ENCODE data around the gene DAND5.
A peak's percentile ranks its signal among the peaks of the same experiment; 100 is the strongest.

Gene DAND5

DNA sequence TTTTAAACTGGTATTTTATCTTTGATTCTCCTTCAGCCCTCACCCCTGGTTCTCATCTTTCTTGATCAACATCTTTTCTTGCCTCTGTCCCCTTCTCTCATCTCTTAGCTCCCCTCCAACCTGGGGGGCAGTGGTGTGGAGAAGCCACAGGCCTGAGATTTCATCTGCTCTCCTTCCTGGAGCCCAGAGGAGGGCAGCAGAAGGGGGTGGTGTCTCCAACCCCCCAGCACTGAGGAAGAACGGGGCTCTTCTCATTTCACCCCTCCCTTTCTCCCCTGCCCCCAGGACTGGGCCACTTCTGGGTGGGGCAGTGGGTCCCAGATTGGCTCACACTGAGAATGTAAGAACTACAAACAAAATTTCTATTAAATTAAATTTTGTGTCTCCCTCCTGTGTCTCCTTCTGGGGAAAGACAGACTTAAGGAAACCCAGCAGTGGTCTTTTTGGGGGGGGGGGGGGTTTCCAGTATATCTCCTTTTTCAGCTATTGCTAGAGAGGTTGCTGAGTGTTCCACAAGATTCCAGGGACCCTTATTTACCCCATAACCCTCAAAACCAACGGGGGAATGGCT is 25.2 kb upstream of the DAND5 start:
- H3F3A ChIP-seq (ENCODE audit: low read depth) = peaks cover 26% of the 10 kb centered on the region
- peak overlapping the region; percentile 99 for H3K4me2 ChIP-seq (ENCODE audit: low read depth, low read length, poor library complexity, severe bottlenecking)
- peak overlapping the region; percentile 100 for H3K9ac ChIP-seq (ENCODE audit: low read depth, low read length, poor library complexity, severe bottlenecking)
- H3K4me1 ChIP-seq (ENCODE audit: insufficient read depth, low read length, poor library complexity, severe bottlenecking) = peaks cover 61% of the 10 kb centered on the region
- peak overlapping the region; percentile 96 for H3K4me3 ChIP-seq (ENCODE audit: low read length, poor library complexity, severe bottlenecking)
- H3K9me2 ChIP-seq (replicated peaks; ENCODE audit: low read depth, low read length) = no peaks in the 10 kb centered on the region
- H3K79me2 ChIP-seq (ENCODE audit: insufficient read depth, low read length) = peaks cover 98% of the 10 kb centered on the region
- no peak overlapping the region for H2AFZ ChIP-seq (ENCODE audit: low read length)
- peaks cover 95% of the 10 kb centered on the region for H4K20me1 ChIP-seq (ENCODE audit: insufficient read depth, low read length, poor library complexity, severe bottlenecking)
- H3K27me3 ChIP-seq (ENCODE audit: insufficient read depth, low read length, poor library complexity, severe bottlenecking) = peaks cover 8% of the 10 kb centered on the region
- TF ChIP-seq, protein P1, sequence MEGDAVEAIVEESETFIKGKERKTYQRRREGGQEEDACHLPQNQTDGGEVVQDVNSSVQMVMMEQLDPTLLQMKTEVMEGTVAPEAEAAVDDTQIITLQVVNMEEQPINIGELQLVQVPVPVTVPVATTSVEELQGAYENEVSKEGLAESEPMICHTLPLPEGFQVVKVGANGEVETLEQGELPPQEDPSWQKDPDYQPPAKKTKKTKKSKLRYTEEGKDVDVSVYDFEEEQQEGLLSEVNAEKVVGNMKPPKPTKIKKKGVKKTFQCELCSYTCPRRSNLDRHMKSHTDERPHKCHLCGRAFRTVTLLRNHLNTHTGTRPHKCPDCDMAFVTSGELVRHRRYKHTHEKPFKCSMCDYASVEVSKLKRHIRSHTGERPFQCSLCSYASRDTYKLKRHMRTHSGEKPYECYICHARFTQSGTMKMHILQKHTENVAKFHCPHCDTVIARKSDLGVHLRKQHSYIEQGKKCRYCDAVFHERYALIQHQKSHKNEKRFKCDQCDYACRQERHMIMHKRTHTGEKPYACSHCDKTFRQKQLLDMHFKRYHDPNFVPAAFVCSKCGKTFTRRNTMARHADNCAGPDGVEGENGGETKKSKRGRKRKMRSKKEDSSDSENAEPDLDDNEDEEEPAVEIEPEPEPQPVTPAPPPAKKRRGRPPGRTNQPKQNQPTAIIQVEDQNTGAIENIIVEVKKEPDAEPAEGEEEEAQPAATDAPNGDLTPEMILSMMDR (conservative IDR thresholded peaks at IDR 0.05; ENCODE audit: low read length) = no peak
- no peak for TF ChIP-seq EZH2phosphoT487 (IDR thresholded peaks at IDR 0.05; ENCODE audit: borderline replicate concordance)
- no peaks in the 10 kb centered on the region for H3K9me3 ChIP-seq (ENCODE audit: insufficient read depth, low read depth, low read length)
- peaks cover 75% of the 10 kb centered on the region for H3K36me3 ChIP-seq (ENCODE audit: insufficient read depth, low read length)

DNA sequence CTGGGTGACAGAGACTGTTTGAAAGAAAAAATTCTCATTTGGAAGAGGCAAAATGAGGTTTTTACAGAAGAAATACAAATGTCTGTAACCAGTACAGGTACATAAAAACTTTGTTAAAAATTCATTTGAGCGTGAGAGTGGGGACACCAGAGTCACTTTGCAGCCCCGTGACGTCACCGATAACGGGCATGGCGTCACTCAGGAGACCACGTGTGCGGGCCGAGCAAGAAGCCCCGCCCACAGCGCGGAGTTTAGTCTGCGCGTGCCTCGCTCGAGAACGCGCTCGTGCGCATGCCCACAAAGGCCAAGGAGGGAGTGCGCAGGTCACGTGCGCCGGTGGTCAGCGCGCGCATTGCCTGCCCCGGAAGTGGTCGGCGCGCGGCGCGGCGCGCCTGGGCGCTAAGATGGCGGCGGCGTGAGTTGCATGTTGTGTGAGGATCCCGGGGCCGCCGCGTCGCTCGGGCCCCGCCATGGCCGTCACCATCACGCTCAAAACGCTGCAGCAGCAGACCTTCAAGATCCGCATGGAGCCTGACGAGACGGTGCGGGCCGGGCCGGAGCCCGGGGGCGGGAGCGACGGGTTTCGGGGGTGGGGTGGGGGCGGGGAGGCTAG is 23.8 kb upstream of the DAND5 start, which contains the start of gene RAD23A:
TSS of gene RAD23A (plus strand) at position 384 of the 613 bp plus-strand sequence. CDS start at position 471, 87 bp downstream.
- H3K9me2 ChIP-seq (replicated peaks; ENCODE audit: low read depth, low read length) = no peaks in the 10 kb centered on the region
- no peak for TF ChIP-seq EZH2phosphoT487 (IDR thresholded peaks at IDR 0.05; ENCODE audit: borderline replicate concordance)
- TF ChIP-seq, protein P1 (conservative IDR thresholded peaks at IDR 0.05; ENCODE audit: low read length) = no peak
- peak within 1 kb of the TSS; percentile 96 for H3K4me3 ChIP-seq (ENCODE audit: low read length, poor library complexity, severe bottlenecking)
- H3K4me1 ChIP-seq (ENCODE audit: insufficient read depth, low read length, poor library complexity, severe bottlenecking) = peaks cover 56% of the 10 kb centered on the region
- no peaks in the 10 kb centered on the region for H3K9me3 ChIP-seq (ENCODE audit: insufficient read depth, low read depth, low read length)
- no peak within 1 kb of the TSS; the same call in 1 of the 2 replicates for H2AFZ ChIP-seq (ENCODE audit: low read length)
- H3K27me3 ChIP-seq (ENCODE audit: insufficient read depth, low read length, poor library complexity, severe bottlenecking) = no peaks in the 10 kb centered on the region
- H3K9ac ChIP-seq (ENCODE audit: low read depth, low read length, poor library complexity, severe bottlenecking) = peak within 1 kb of the TSS; percentile 100
- peaks cover 26% of the 10 kb centered on the region for H3F3A ChIP-seq (ENCODE audit: low read depth)
- H4K20me1 ChIP-seq (ENCODE audit: insufficient read depth, low read length, poor library complexity, severe bottlenecking) = peaks cover 86% of the 10 kb centered on the region
- H3K79me2 ChIP-seq (ENCODE audit: insufficient read depth, low read length) = peaks cover 93% of the 10 kb centered on the region
- peak within 1 kb of the TSS; percentile 99 for H3K4me2 ChIP-seq (ENCODE audit: low read depth, low read length, poor library complexity, severe bottlenecking)
- H3K36me3 ChIP-seq (ENCODE audit: insufficient read depth, low read length) = peaks cover 71% of the 10 kb centered on the region

DNA sequence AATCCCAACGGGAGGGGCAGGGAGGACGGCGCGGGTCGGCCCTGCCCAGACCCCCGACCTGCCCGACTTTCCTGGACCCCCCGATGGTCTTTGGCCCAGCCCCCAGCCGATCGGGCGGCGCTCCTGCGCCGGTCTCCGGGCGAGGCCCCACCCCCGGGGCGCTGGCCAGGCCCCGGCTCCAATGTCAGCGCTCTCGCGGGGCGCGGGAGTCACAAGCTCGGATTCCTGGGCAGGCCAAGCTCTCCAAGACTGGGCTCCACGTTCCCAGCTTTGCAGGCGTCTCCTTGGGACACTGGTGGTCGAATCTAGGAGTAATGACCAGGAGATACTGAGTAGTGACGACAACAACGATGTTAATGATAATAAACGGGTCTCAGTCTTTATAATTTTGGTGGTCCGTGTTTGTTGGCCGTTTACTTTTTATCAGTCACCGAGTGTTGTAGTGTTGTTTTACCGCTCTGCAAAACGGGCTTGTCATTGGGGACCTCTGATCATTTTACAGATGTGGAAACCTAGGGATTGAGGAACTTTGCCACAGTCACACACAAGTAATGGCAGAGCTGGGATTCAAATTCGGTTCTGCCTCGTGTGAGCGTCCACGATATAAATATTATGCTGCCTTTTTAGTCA is 23.2 kb upstream of the DAND5 start:
- H3K27me3 ChIP-seq (ENCODE audit: insufficient read depth, low read length, poor library complexity, severe bottlenecking) = no peaks in the 10 kb centered on the region

More for the DNA sequence above, 23.2 kb upstream of the DAND5 start:
- Histone ChIP-seq H3K9me2 (replicated peaks; ENCODE audit: low read depth, low read length) (no peaks in the 10 kb centered on the region), H3K4me3 (ENCODE audit: low read length, poor library complexity, severe bottlenecking) (peak overlapping the region; percentile 96), H3K79me2 (ENCODE audit: insufficient read depth, low read length) (peaks cover 92% of the 10 kb centered on the region), H3K4me2 (ENCODE audit: low read depth, low read length, poor library complexity, severe bottlenecking) (peak overlapping the region; percentile 91), H2AFZ (ENCODE audit: low read length) (no peak overlapping the region; the same call in 1 of the 2 replicates), H3K4me1 (ENCODE audit: insufficient read depth, low read length, poor library complexity, severe bottlenecking) (peaks cover 50% of the 10 kb centered on the region), H4K20me1 (ENCODE audit: insufficient read depth, low read length, poor library complexity, severe bottlenecking) (peaks cover 80% of the 10 kb centered on the region), H3K9ac (ENCODE audit: low read depth, low read length, poor library complexity, severe bottlenecking) (peak overlapping the region; percentile 91), H3F3A (ENCODE audit: low read depth) (peaks cover 26% of the 10 kb centered on the region), H3K36me3 (ENCODE audit: insufficient read depth, low read length) (peaks cover 65% of the 10 kb centered on the region), H3K9me3 (ENCODE audit: insufficient read depth, low read depth, low read length) (no peaks in the 10 kb centered on the region)
- no peak for TF ChIP-seq EZH2phosphoT487 (IDR thresholded peaks at IDR 0.05; ENCODE audit: borderline replicate concordance)
- TF ChIP-seq, protein P1 (conservative IDR thresholded peaks at IDR 0.05; ENCODE audit: low read length) = no peak
